ENCODE data around the gene TNFRSF21.
A peak's percentile ranks its signal among the peaks of the same experiment; 100 is the strongest.
"Not testable (repeated sequence)": the region's sequence is repeated elsewhere in the genome, so short reads cannot be mapped to it uniquely, and the experiment has no call there.

The TNFRSF21 gene

GRCh38 chr6:47246551-47246950 is 63.2 kb downstream of the TNFRSF21 start:
- no peak for DNase-seq

- DNase-seq = no peak
Observed at GRCh38 chr6:47245745-47246371, 63.8 kb downstream of the TNFRSF21 start.

GRCh38 chr6:47242483-47243386 is 67.0 kb downstream of the TNFRSF21 start:
- peak; percentile 65 for DNase-seq

- DNase-seq = no peak
Observed at GRCh38 chr6:47241742-47242482, 67.8 kb downstream of the TNFRSF21 start.

- no peak for DNase-seq
Observed at GRCh38 chr6:47240277-47240890, 69.3 kb downstream of the TNFRSF21 start.

- no peak for DNase-seq
Observed at GRCh38 chr6:47239546-47239945, 70.2 kb downstream of the TNFRSF21 start.

- no peak for DNase-seq
Observed at GRCh38 chr6:47238456-47238995, 71.2 kb downstream of the TNFRSF21 start.

GRCh38 chr6:47237196-47237595 is 72.5 kb downstream of the TNFRSF21 start:
- DNase-seq = no peak

GRCh38 chr6:47235964-47236760 is 73.5 kb downstream of the TNFRSF21 start:
- DNase-seq = no peak

GRCh38 chr6:47235421-47235820 is 74.3 kb downstream of the TNFRSF21 start:
- no peak for DNase-seq

- DNase-seq = no peak
Observed at GRCh38 chr6:47234266-47234933, 75.3 kb downstream of the TNFRSF21 start.

GRCh38 chr6:47231151-47231550 is 78.6 kb downstream of the TNFRSF21 start:
- DNase-seq = no peak

GRCh38 chr6:47230579-47230978 is 79.1 kb downstream of the TNFRSF21 start:
- DNase-seq = no peak

GRCh38 chr6:47229255-47229654 is 80.5 kb downstream of the TNFRSF21 start:
- DNase-seq = no peak

GRCh38 chr6:47228093-47228492 is 81.6 kb downstream of the TNFRSF21 start:
- not testable (repeated sequence) for DNase-seq

- not testable (repeated sequence) for DNase-seq
Observed at GRCh38 chr6:47223251-47223650, 86.5 kb downstream of the TNFRSF21 start.

GRCh38 chr6:47221565-47221964 is 88.1 kb downstream of the TNFRSF21 start:
- no peak for DNase-seq

GRCh38 chr6:47209632-47210031 is 100.1 kb downstream of the TNFRSF21 start:
- no peak for DNase-seq

GRCh38 chr6:47207261-47207660 is 102.4 kb downstream of the TNFRSF21 start:
- DNase-seq = no peak

GRCh38 chr6:47206626-47207025 is 103.1 kb downstream of the TNFRSF21 start:
- DNase-seq = no peak

- DNase-seq = no peak
Observed at GRCh38 chr6:47203938-47204611, 105.6 kb downstream of the TNFRSF21 start.

Data from activated gamma-delta T cell treated with Interleukin-2 at 50 U/mL for 16 hours (primary cell).